Measurements from ENCODE around the gene WNT1.

GRCh38 chr12:48956279-48957140, 21.6 kb upstream of the WNT1 start:
- TF ChIP-seq CTCF (conservative IDR thresholded peaks at IDR 0.05; ENCODE audit: low read depth, low read length) (no peak), EZH2 (IDR thresholded peaks at IDR 0.05; ENCODE audit: borderline replicate concordance, low read depth, low read length, poor library complexity, severe bottlenecking) (no peak)

All from A673 (cell line).